GM23338 (cell line): Measurements from ENCODE around the gene PELI1. TPM values are rescaled to one million over a fixed set of nuclear protein-coding genes. Genes with fewer than 3 reads are reported as not detected.

Experiments
- ATAC-seq: fragments of 200-7000 bp; cut with Tn5 transposase; 3 replicates; pipeline ENCODE4 v1.9.1; 2020
- DNase-seq: peaks from one replicate; pipeline ENCODE4 v3.0.0-alpha.2; 2015; ENCODE audit warnings: low spot score
- H2AFZ ChIP-seq: fragments of 200-600 bp; sonication (generic); 2 replicates; pipeline ENCODE4 v1.8.0; 2016; ENCODE audit warnings: antibody characterized with exemption, mild to moderate bottlenecking, moderate library complexity
- H3F3A ChIP-seq: fragments of 200-600 bp; sonication (generic); replicated peaks from 2 replicates; pipeline ENCODE4 v1.8.0; 2017; ENCODE audit warnings: antibody characterized with exemption, mixed run types, low read depth
- H3K27ac ChIP-seq: fragments of 200-600 bp; sonication (generic); 2 replicates; pipeline ENCODE4 v1.6.1; 2016; ENCODE audit warnings: low read depth
- H3K27me3 ChIP-seq: fragments of 200-600 bp; sonication (generic); 2 replicates; pipeline ENCODE4 v1.8.0; 2016; ENCODE audit warnings: mild to moderate bottlenecking, mixed run types, moderate library complexity; ENCODE audit not compliant: insufficient read depth
- H3K36me3 ChIP-seq: fragments of 200-600 bp; sonication (generic); 2 replicates; pipeline ENCODE4 v1.8.0; 2016; ENCODE audit warnings: mild to moderate bottlenecking; ENCODE audit not compliant: insufficient read depth
- H3K4me1 ChIP-seq: fragments of 200-600 bp; sonication (generic); 2 replicates; pipeline ENCODE4 v1.8.0; 2016; ENCODE audit warnings: mild to moderate bottlenecking, moderate library complexity; ENCODE audit not compliant: insufficient read depth
- H3K4me2 ChIP-seq: fragments of 200-600 bp; sonication (generic); 2 replicates; pipeline ENCODE4 v1.7.1; 2017; ENCODE audit warnings: mixed run types
- H3K4me3 ChIP-seq: fragments of 200-600 bp; sonication (generic); 2 replicates; pipeline ENCODE4 v1.6.1; 2016; ENCODE audit warnings: mixed run types
- H3K79me2 ChIP-seq: fragments of 200-600 bp; sonication (generic); replicated peaks from 2 replicates; pipeline ENCODE4 v1.8.0; 2017; ENCODE audit warnings: mild to moderate bottlenecking; ENCODE audit not compliant: insufficient read depth
- H3K9me2 ChIP-seq: fragments of 200-600 bp; sonication (generic); 2 replicates; pipeline ENCODE4 v1.8.0; 2017; ENCODE audit not compliant: insufficient read depth
- H4K20me1 ChIP-seq: fragments of 200-600 bp; sonication (generic); replicated peaks from 2 replicates; pipeline ENCODE4 v1.8.0; 2017; ENCODE audit warnings: mild to moderate bottlenecking; ENCODE audit not compliant: insufficient read depth
- H3K27ac Mint-ChIP-seq: 2 replicates; pipeline ENCODE4 v1.8.0; 2020; ENCODE audit warnings: inconsistent platforms, mild to moderate bottlenecking, moderate library complexity, mixed read lengths
- H3K27me3 Mint-ChIP-seq: 3 replicates; pipeline ENCODE4 v1.8.0; 2022; ENCODE audit warnings: low read depth, mild to moderate bottlenecking, moderate library complexity, mixed read lengths, inconsistent platforms; ENCODE audit not compliant: insufficient read depth, poor library complexity
- H3K36me3 Mint-ChIP-seq: 3 replicates; pipeline ENCODE4 v1.8.0; 2021; ENCODE audit warnings: low read depth, mild to moderate bottlenecking, inconsistent platforms, moderate library complexity, mixed read lengths
- H3K4me1 Mint-ChIP-seq: 3 replicates; pipeline ENCODE4 v1.8.0; 2020; ENCODE audit warnings: mild to moderate bottlenecking, inconsistent platforms, mixed read lengths
- H3K4me3 Mint-ChIP-seq: 3 replicates; pipeline ENCODE4 v1.8.0; 2021; ENCODE audit warnings: moderate library complexity, mild to moderate bottlenecking, inconsistent platforms, mixed read lengths
- H3K9me3 Mint-ChIP-seq: 3 replicates; pipeline ENCODE4 v1.8.0; 2020; ENCODE audit warnings: moderate library complexity, mild to moderate bottlenecking, inconsistent platforms, mixed read lengths
- CREB1 ChIP-seq: fragments of 250-450 bp; sonication (Bioruptor Pico); IDR thresholded peaks from 2 replicates; pipeline ENCODE4 v1.5.0; 2020; ENCODE audit warnings: low read depth, mild to moderate bottlenecking, moderate library complexity
- EZH2 ChIP-seq: fragments of 200-600 bp; sonication (generic); IDR thresholded peaks from one replicate; pipeline ENCODE4 v1.8.0; 2017; ENCODE audit warnings: antibody characterized with exemption, mild to moderate bottlenecking, low read depth; ENCODE audit not compliant: unreplicated experiment
- EZH2phosphoT487 ChIP-seq: fragments of 200-600 bp; sonication (generic); IDR thresholded peaks from one replicate; pipeline ENCODE4 v1.8.1; 2018; ENCODE audit warnings: antibody characterized with exemption; ENCODE audit not compliant: unreplicated experiment
- JUNB ChIP-seq: IDR thresholded peaks from one replicate; pipeline ENCODE4 v1.6.1; 2016; ENCODE audit warnings: antibody characterized with exemption; ENCODE audit not compliant: unreplicated experiment
- NANOG ChIP-seq: IDR thresholded peaks from 2 replicates; pipeline ENCODE4 v1.6.1; 2016; ENCODE audit warnings: antibody characterized with exemption, borderline replicate concordance
- POLR2AphosphoS5 ChIP-seq: IDR thresholded peaks from 2 replicates; pipeline ENCODE4 v1.6.1; 2016; ENCODE audit warnings: antibody characterized with exemption, low read depth
- STAT1 ChIP-seq: IDR thresholded peaks from one replicate; pipeline ENCODE4 v1.6.1; 2016; ENCODE audit warnings: antibody characterized with exemption; ENCODE audit not compliant: unreplicated experiment
- ZNF114 ChIP-seq: fragments of 250-450 bp; sonication (Bioruptor Pico); IDR thresholded peaks from 2 replicates; pipeline ENCODE4 v1.5.0; 2020; ENCODE audit warnings: mild to moderate bottlenecking, moderate library complexity
- ZNF331 ChIP-seq: fragments of 250-450 bp; sonication (Bioruptor Pico); IDR thresholded peaks from 2 replicates; pipeline ENCODE4 v1.5.0; 2020; ENCODE audit warnings: low read depth, mild to moderate bottlenecking, moderate library complexity
- polyA plus RNA-seq: library from polyadenylated mRNA; unstranded; fragments of >200 nt; fragmentation: Nextera tagmentation; extraction: Ambion mirVana; gene quantifications from 2 replicates; pipeline ENCODE4 v1.2.1, GENCODE V29; 2016
- total RNA-seq: library from RNA; depleted of rRNA; stranded (reverse); fragments of >200 nt; shearing (Covaris generic); gene quantifications from 2 replicates; pipeline ENCODE4 v1.2.3, GENCODE V29; 2014
- TF ChIP-seq, protein P1 (sequence below): fragments of 250-450 bp; sonication (Bioruptor Pico); IDR thresholded peaks from 2 replicates; pipeline ENCODE4 v1.5.0; 2020; ENCODE audit warnings: mild to moderate bottlenecking, moderate library complexity
- TF ChIP-seq, protein P2 (sequence below): IDR thresholded peaks from 2 replicates; pipeline ENCODE4 v1.6.1; 2016; ENCODE audit warnings: antibody characterized with exemption
- TF ChIP-seq, protein P3 (sequence below), 2 experiments: fragments of 200-600 bp in 1 of 2; sonication (generic) in 1 of 2; conservative IDR thresholded peaks; 2 replicates each; pipeline versions ENCODE4 v1.5.1 to v1.6.1; 2016 to 2017; ENCODE audit warnings: antibody characterized with exemption in 2 of 2, low read depth in 2 of 2, mild to moderate bottlenecking in 2 of 2, moderate library complexity in 1 of 2

The PELI1 gene
- total and polyA plus RNA-seq, 2 experiments from 2014 or later = 32.4 to 61.8 TPM

DNA sequence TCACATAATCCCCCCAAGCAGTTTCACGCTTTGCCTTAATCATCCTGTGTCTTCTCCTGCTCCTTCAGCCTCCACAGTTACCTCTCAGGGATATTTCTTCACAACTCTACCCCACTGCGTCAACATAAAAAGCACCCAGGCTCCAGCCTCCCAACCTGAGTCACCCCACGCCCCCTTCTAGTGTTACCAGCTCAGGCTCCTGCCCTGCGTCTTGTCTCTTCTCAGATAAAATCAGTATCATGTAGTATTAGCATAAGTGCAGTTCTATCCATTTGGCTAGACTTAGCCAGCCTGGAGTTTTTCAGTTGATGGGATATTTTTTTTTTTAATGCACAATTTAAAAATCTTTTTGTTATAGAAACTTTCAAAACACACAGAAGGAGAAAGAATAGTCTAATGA, 9.6 kb upstream of the PELI1 start (continued):
- TF ChIP-seq, protein P1, sequence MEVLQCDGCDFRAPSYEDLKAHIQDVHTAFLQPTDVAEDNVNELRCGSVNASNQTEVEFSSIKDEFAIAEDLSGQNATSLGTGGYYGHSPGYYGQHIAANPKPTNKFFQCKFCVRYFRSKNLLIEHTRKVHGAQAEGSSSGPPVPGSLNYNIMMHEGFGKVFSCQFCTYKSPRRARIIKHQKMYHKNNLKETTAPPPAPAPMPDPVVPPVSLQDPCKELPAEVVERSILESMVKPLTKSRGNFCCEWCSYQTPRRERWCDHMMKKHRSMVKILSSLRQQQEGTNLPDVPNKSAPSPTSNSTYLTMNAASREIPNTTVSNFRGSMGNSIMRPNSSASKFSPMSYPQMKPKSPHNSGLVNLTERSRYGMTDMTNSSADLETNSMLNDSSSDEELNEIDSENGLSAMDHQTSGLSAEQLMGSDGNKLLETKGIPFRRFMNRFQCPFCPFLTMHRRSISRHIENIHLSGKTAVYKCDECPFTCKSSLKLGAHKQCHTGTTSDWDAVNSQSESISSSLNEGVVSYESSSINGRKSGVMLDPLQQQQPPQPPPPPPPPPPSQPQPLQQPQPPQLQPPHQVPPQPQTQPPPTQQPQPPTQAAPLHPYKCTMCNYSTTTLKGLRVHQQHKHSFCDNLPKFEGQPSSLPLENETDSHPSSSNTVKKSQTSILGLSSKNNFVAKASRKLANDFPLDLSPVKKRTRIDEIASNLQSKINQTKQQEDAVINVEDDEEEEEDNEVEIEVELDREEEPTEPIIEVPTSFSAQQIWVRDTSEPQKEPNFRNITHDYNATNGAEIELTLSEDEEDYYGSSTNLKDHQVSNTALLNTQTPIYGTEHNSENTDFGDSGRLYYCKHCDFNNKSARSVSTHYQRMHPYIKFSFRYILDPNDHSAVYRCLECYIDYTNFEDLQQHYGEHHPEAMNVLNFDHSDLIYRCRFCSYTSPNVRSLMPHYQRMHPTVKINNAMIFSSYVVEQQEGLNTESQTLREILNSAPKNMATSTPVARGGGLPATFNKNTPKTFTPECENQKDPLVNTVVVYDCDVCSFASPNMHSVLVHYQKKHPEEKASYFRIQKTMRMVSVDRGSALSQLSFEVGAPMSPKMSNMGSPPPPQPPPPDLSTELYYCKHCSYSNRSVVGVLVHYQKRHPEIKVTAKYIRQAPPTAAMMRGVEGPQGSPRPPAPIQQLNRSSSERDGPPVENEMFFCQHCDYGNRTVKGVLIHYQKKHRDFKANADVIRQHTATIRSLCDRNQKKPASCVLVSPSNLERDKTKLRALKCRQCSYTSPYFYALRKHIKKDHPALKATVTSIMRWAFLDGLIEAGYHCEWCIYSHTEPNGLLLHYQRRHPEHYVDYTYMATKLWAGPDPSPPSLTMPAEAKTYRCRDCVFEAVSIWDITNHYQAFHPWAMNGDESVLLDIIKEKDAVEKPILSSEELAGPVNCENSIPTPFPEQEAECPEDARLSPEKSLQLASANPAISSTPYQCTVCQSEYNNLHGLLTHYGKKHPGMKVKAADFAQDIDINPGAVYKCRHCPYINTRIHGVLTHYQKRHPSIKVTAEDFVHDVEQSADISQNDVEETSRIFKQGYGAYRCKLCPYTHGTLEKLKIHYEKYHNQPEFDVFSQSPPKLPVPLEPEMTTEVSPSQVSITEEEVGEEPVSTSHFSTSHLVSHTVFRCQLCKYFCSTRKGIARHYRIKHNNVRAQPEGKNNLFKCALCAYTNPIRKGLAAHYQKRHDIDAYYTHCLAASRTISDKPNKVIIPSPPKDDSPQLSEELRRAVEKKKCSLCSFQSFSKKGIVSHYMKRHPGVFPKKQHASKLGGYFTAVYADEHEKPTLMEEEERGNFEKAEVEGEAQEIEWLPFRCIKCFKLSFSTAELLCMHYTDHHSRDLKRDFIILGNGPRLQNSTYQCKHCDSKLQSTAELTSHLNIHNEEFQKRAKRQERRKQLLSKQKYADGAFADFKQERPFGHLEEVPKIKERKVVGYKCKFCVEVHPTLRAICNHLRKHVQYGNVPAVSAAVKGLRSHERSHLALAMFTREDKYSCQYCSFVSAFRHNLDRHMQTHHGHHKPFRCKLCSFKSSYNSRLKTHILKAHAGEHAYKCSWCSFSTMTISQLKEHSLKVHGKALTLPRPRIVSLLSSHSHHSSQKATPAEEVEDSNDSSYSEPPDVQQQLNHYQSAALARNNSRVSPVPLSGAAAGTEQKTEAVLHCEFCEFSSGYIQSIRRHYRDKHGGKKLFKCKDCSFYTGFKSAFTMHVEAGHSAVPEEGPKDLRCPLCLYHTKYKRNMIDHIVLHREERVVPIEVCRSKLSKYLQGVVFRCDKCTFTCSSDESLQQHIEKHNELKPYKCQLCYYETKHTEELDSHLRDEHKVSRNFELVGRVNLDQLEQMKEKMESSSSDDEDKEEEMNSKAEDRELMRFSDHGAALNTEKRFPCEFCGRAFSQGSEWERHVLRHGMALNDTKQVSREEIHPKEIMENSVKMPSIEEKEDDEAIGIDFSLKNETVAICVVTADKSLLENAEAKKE = no peak
- TF ChIP-seq STAT1 (no peak), NANOG (no peak), POLR2AphosphoS5 (no peak), CREB1 (CRISPR knock-in tag) (no peak)
- TF ChIP-seq, protein P2, sequence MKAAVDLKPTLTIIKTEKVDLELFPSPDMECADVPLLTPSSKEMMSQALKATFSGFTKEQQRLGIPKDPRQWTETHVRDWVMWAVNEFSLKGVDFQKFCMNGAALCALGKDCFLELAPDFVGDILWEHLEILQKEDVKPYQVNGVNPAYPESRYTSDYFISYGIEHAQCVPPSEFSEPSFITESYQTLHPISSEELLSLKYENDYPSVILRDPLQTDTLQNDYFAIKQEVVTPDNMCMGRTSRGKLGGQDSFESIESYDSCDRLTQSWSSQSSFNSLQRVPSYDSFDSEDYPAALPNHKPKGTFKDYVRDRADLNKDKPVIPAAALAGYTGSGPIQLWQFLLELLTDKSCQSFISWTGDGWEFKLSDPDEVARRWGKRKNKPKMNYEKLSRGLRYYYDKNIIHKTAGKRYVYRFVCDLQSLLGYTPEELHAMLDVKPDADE = no peak

DNA sequence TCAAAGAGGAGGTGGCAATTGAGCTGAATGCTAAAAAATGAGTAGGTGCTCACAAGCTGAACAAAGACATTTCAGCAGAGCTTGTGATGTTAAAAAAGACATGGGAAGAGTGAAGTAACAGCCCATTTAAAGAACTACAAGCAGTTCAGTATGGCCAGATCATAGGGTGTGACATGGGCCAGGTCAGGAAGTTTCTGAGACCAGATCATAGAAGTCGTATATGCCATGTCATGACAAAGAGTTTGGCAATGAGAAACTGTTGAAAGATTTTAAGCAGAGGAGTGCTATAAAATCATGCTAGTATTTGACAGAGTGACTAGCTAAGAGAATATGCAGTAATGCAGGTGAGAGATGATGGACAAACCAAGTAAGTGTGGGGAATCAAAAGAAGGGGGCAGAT, 7.3 kb upstream of the PELI1 start:
- no peak overlapping the region for H3K4me3 Mint-ChIP-seq
- no peak overlapping the region for H2AFZ ChIP-seq
- H4K20me1 ChIP-seq = no peaks in the 10 kb centered on the region
- peaks cover 6% of the 10 kb centered on the region for H3K4me1 ChIP-seq
- H3K27me3 ChIP-seq = no peaks in the 10 kb centered on the region
- H3K36me3 Mint-ChIP-seq = no peaks in the 10 kb centered on the region
- no peaks in the 10 kb centered on the region for H3F3A ChIP-seq
- no peak overlapping the region for H3K4me3 ChIP-seq
- ATAC-seq (no peak; the same call in 2 of the 3 replicates), DNase-seq (no peak)
- H3K4me1 Mint-ChIP-seq = peaks cover 18% of the 10 kb centered on the region
- H3K79me2 ChIP-seq = no peaks in the 10 kb centered on the region
- no peaks in the 10 kb centered on the region for H3K27me3 Mint-ChIP-seq
- no peak overlapping the region for H3K4me2 ChIP-seq
- H3K9me3 Mint-ChIP-seq = no peaks in the 10 kb centered on the region
- no peak overlapping the region for H3K27ac Mint-ChIP-seq
- H3K9me2 ChIP-seq = no peaks in the 10 kb centered on the region
- H3K36me3 ChIP-seq = no peaks in the 10 kb centered on the region
- no peak overlapping the region for H3K27ac ChIP-seq
- TF ChIP-seq, protein P3, sequence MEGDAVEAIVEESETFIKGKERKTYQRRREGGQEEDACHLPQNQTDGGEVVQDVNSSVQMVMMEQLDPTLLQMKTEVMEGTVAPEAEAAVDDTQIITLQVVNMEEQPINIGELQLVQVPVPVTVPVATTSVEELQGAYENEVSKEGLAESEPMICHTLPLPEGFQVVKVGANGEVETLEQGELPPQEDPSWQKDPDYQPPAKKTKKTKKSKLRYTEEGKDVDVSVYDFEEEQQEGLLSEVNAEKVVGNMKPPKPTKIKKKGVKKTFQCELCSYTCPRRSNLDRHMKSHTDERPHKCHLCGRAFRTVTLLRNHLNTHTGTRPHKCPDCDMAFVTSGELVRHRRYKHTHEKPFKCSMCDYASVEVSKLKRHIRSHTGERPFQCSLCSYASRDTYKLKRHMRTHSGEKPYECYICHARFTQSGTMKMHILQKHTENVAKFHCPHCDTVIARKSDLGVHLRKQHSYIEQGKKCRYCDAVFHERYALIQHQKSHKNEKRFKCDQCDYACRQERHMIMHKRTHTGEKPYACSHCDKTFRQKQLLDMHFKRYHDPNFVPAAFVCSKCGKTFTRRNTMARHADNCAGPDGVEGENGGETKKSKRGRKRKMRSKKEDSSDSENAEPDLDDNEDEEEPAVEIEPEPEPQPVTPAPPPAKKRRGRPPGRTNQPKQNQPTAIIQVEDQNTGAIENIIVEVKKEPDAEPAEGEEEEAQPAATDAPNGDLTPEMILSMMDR (conservative IDR thresholded peaks at IDR 0.05; ENCODE audit: low read depth in 2 of 2) = no peak
- TF ChIP-seq, protein P2 = no peak
- TF ChIP-seq JUNB = no peak
- no peak for TF ChIP-seq ZNF114 (CRISPR knock-in tag)
- no peak for TF ChIP-seq STAT1
- TF ChIP-seq EZH2phosphoT487 = no peak
- TF ChIP-seq EZH2 = no peak
- no peak for TF ChIP-seq ZNF331 (CRISPR knock-in tag)
